HPDE6-E6E7 (cell line): ENCODE data around the gene AGXT2.

Source experiments
- DNase-seq: peaks from one replicate; pipeline ENCODE4 v3.0.0; 2011; ENCODE audit warnings: missing footprints; ENCODE audit errors: extremely low spot score

AGXT2 gene, protein sequence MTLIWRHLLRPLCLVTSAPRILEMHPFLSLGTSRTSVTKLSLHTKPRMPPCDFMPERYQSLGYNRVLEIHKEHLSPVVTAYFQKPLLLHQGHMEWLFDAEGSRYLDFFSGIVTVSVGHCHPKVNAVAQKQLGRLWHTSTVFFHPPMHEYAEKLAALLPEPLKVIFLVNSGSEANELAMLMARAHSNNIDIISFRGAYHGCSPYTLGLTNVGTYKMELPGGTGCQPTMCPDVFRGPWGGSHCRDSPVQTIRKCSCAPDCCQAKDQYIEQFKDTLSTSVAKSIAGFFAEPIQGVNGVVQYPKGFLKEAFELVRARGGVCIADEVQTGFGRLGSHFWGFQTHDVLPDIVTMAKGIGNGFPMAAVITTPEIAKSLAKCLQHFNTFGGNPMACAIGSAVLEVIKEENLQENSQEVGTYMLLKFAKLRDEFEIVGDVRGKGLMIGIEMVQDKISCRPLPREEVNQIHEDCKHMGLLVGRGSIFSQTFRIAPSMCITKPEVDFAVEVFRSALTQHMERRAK

GRCh38 chr5:35047785-35048404, at the start of gene AGXT2:
Gene AGXT2 (minus strand): TSS chr5:35047949. CDS start chr5:35047892, 57 bp downstream.
- no peak for DNase-seq

DNA sequence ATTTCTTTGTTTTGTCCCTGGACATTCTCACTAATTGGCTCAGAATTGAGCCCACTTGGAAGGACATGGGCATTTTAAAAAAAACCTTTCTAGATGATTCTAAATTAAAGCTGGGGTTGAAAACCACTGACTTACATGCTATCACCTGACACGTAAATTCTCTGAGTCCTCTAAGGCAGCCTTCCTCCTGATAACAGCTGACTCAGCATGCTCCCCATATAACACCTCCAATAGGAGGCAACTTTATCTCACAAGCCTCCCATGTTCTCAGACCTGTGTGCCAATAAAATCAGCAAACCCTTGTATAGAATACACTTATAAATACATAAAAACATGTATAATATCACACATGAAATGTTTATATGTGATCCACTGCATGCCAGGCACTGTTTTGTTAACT, 49.2 kb upstream of the AGXT2 start:
- DNase-seq = no peak

DNA sequence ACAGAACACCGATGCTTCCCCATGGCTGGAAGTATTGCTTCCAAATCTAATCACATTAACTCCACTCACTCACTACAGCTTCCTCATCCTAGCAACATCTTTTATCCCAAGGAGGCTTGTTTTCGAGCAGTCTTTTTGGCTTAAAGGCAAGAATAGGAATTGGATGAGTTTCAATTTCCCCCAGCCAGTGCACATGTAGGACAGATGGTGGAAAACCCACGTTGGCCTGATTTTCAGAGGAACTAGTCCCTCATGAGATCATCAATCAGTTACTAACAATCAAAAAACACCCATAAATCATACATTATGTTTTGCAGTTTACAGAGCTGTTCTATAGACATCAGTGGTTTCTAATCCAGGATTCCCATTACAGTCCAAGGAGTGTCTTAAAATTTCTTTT, 48.5 kb upstream of the AGXT2 start:
- DNase-seq = no peak

GRCh38 chr5:35095366-35095765, 47.6 kb upstream of the AGXT2 start:
- no peak for DNase-seq

- no peak for DNase-seq
These were observed 47.2 kb upstream of the AGXT2 start for GRCh38 chr5:35094948-35095347.

DNA sequence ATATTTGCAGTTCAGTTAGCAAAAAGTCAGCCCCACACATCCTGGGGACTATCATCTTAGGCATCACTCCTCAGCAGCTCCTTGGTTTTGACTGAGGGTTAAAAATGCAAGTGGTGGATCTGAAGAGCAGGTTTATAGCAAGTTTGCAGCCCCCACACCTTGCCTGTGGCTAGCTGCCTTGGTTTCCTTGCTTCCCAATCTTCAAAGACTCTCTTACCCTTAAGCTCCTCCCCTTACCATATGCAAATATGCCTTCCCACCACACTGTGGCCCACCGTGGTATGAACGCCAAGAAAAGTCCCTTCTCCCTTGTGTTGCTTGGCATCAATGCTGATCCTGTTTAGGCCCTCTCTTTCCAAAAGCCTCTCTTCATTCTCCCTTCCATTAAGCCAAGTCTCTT, 45.0 kb upstream of the AGXT2 start:
- DNase-seq = no peak

GRCh38 chr5:35091704-35092103, 44.0 kb upstream of the AGXT2 start:
- DNase-seq = no peak

GRCh38 chr5:35089334-35090314, 41.9 kb upstream of the AGXT2 start:
- peak; percentile 23 for DNase-seq

DNA sequence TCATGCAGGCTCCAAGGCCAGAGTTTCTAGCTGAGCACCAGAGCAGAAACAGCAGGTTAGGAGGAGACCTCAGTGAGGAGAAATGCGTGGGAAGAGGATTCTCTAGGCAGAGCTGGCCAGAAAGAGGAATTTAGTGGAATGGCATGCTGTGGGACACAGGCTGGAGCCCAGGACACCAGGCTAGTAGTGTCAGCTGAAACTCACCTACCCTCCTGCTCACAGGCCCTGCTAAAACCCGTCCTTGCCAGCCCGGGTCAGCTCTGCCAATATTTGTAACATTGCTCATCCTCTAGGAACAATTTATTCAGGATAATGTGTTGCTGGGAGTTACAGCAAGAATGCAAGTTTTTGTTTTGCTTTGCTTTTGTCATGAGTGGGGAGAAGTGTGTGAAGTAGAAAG, 40.2 kb upstream of the AGXT2 start:
- no peak for DNase-seq

- no peak for DNase-seq
These were observed 35.4 kb upstream of the AGXT2 start for GRCh38 chr5:35083150-35083549.

- no peak for DNase-seq
These were observed 34.8 kb upstream of the AGXT2 start for GRCh38 chr5:35082530-35082929.

DNA sequence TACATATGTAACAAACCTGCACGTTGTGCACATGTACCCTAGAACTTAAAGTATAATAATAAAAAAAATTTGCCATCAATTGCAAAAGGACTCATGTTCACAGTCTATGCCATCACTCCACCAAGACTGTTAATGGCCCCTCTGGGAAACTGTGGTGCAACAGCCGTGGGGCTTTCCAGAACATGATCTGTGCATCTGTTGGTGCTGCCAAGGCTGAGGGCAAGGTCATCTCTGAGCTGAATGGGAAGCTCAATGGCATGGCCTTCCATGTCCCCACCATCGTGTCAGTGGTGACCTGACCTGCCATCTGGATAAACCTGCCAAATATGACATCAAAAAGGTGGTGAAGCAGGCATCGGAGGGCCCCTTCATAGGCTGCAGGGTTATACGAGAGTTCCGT, 33.4 kb upstream of the AGXT2 start:
- DNase-seq = no peak

- DNase-seq = no peak
These were observed 25.4 kb upstream of the AGXT2 start for GRCh38 chr5:35073160-35073559.

DNA sequence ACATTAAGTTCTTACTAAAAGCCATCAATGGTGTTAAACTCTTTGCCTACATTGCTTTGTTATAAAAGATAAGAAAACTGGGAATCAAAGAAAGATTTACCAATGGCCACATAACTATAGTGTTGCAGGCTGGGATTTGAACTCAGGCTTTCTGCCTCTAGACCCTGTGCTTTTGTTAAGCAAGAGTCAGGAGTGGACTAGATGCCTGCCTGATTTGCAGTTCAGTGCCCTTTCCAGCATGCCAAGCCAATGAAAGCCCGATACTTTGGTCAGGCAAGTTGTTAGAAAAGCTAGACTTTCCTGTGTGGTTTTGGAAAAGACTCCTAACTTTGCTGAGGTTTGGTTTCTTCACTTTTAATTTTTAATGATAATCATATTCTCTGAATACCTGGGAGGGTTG, 21.4 kb upstream of the AGXT2 start:
- no peak for DNase-seq

DNA sequence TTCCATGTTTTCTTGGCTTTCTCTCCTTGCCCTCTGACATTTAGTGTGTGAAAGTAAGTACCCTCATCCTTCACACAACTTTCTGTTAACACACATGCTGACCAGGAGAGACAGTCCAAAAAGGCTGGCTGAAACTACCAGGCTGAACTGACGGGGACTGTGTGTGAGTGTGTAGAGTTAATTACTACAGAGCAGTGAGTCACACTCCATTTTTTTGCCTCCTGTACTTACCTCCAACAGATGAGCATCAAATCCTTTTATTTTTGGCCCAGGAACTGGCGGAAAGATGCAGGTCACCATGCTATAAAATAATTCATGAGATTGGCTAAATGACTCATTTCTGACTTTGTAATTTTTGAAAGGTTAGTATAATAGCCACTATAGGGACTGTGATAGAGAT, 20.2 kb upstream of the AGXT2 start:
- DNase-seq = no peak

GRCh38 chr5:35066260-35066795, 18.6 kb upstream of the AGXT2 start:
- no peak for DNase-seq

DNA sequence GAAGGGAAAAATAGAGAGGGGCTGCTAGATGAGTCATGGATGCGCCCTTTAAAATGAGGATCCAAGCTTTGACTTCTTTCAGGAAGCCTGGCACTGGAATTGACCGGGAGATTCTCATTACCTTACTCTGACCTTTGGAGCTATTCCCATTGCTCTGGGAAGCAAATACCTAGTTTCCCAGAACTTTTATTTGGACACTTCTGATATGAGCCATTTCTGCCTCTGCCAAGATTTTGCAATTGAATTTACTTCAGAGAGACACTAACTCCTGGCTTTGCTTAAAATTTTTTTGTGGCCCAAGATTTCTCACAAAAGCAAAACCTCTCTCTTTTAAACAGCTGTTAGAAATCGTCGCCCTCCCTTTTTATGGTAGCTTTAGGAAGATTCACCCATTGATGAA, 15.7 kb upstream of the AGXT2 start:
- no peak for DNase-seq

DNA sequence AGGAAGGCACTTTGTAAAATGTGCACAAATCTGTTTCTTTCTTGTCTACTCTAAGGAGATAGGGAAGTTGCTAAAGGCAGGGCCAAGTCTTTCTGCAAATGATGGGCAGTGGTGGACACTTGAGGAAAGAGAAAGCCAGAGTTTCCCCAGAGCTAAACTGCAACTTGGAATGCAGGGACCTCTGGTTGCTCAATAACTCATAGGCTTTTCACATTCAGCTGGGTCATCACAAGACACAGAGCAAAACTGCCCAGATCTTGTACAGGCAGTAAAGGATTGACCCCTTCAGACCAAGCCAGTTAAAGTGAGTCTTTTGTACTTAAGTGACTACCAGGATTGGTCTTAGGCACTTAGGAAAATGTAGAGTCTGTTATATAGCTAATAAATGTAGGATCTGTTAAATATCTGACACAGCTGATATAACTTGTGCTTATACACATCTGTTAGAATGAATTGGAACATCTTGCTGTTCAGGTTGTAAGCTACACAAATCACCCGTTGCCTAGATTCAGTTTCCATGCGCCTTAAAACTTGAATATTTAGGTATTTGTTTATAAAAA, 13.5 kb upstream of the AGXT2 start:
- no peak for DNase-seq

- no peak for DNase-seq
These were observed 12.5 kb upstream of the AGXT2 start for GRCh38 chr5:35060236-35060635.

DNA sequence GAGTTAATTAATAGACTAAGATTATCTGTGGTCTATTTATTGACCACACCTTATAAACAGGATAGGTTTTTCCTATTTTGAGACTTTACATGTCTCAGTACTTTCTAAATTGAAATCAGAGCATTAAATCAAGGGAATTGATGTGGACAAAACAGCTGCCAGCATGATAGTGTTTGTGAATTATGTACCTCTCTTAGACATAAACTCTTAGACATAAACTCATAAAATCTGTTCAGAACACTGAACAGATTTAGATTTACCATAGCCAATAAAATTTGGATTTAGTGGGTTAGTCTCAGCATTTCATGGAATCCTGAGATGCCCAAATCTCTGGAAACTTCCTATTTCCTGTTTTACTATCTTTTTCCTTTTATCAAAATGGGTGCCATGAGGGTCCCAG, 11.5 kb upstream of the AGXT2 start:
- no peak for DNase-seq

DNA sequence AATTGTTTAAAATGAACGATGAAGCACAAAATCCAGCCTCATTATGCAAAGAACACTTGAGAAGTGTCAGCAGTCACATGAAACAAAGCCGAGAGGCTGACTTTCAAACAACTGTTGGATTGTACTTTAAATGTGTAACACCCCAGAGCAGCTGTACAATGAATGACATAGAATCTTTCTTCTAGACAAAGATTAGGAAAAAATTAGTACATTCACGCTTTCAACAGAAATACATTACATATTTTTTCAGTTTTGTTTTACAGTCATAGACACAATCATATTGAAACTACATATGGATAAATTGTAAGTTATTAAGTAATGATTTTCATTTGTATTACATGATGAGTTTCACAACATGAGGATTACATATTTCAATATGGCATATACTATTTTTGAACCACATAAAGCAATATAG, 10.6 kb upstream of the AGXT2 start:
- no peak for DNase-seq
